Measurements from ENCODE around the gene SMARCD1. TPM values are rescaled to one million over a fixed set of nuclear protein-coding genes. Genes with fewer than 3 reads are reported as not detected.

SMARCD1 gene
- total RNA-seq, 2 donors from 2014 or later: 29.6 to 35.5 TPM

DNA sequence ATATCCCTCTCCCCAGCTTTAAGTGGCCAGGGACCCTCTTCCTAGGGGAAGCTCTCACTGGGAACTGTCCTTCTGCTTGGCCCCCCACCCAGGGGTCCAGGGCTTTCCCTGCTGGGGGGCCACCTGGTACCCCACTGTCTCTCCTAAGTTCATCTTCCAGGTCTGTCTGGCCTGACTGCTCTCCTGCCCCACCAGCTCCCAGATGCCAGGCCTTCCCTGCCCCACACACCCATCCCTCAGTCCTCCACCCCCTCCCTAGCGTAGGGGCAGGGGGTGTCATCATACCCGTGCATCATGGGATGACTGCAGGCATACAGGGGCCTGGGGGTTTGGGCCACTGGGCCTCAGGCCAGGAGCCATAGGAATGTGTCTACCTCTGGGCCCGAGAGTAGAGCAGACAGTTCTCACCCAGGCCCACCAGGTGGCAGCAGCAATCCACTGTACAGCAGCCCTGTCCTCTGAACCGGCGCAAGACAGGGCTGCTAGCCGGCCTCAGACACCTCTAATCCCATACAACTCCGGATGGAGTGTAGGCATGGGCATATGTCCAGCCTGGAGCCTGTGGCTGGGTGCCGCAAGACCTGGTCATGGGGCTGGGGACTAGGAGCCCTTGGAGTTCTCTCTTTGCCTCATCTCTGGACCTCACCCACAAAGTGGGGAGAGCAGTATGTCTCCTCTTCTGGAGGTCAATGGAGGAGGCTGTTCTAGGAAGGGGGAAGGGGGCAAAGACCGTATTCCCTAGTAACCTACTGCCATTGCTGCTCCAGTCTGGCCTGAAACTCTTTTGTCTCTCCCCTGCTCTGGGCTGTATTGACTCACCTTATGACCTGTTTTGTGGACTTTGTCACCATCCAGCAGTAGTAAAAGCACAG lies 10.0 kb upstream of the SMARCD1 start:
- DNase-seq (ENCODE audit: low spot score): peak; percentile 82
- no peak overlapping the region for H3K4me3 ChIP-seq
- peaks cover 0 to 13% of the 10 kb centered on the region in 2 donors for H3K4me1 ChIP-seq
- TF ChIP-seq, protein P1, sequence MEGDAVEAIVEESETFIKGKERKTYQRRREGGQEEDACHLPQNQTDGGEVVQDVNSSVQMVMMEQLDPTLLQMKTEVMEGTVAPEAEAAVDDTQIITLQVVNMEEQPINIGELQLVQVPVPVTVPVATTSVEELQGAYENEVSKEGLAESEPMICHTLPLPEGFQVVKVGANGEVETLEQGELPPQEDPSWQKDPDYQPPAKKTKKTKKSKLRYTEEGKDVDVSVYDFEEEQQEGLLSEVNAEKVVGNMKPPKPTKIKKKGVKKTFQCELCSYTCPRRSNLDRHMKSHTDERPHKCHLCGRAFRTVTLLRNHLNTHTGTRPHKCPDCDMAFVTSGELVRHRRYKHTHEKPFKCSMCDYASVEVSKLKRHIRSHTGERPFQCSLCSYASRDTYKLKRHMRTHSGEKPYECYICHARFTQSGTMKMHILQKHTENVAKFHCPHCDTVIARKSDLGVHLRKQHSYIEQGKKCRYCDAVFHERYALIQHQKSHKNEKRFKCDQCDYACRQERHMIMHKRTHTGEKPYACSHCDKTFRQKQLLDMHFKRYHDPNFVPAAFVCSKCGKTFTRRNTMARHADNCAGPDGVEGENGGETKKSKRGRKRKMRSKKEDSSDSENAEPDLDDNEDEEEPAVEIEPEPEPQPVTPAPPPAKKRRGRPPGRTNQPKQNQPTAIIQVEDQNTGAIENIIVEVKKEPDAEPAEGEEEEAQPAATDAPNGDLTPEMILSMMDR (IDR thresholded peaks at IDR 0.05): peak; percentile 86 to 97
- no peaks in the 10 kb centered on the region for H3K36me3 ChIP-seq
- H3K9me3 ChIP-seq: no peaks in the 10 kb centered on the region
- no peak overlapping the region for H3K27ac ChIP-seq
- H3K27me3 ChIP-seq: no peaks in the 10 kb centered on the region

DNA sequence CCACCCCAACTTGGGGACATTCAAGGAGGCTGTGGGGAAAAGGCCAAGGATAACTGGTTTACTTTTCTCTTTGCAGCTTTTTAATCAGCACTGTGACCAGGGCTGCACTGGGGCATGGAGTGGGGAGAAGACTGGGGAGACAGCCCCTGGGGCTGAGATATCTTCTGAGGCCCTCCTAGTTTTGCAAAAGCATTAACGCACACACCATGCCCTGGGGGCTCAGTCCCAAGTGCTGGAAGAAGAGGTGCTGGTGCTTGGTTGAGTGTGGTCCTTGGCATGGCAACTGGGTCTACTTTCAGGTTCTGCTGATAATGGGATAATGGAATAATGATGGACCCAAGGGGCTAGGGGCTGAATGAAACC lies 9.4 kb upstream of the SMARCD1 start:
- H3K4me3 ChIP-seq: no peak overlapping the region
- no peaks in the 10 kb centered on the region for H3K36me3 ChIP-seq
- peaks cover 0 to 7% of the 10 kb centered on the region in 2 donors for H3K4me1 ChIP-seq
- H3K9me3 ChIP-seq: no peaks in the 10 kb centered on the region
- no peaks in the 10 kb centered on the region for H3K27me3 ChIP-seq
- TF ChIP-seq, protein P1 (IDR thresholded peaks at IDR 0.05): no peak
- no peak overlapping the region for H3K27ac ChIP-seq
- DNase-seq (ENCODE audit: low spot score): no peak

DNA sequence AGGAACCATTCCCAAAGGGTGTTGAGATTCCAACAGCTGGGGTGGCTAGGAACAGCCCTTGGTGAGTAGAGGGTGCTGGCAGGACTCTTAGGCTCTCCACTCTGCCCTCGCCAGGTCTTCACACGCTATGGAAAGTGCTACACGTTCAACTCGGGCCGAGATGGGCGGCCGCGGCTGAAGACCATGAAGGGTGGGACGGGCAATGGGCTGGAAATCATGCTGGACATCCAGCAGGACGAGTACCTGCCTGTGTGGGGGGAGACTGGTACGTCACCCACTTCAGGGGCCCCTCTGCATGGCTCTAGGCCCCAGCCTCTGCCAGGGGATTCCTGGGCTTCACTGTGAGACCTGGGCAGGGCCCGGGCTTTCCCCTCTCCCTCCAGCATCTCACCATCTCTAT lies 8.0 kb upstream of the SMARCD1 start:
- H3K9me3 ChIP-seq: no peaks in the 10 kb centered on the region
- TF ChIP-seq, protein P1 (IDR thresholded peaks at IDR 0.05): no peak
- no peak overlapping the region for H3K4me3 ChIP-seq

DNA sequence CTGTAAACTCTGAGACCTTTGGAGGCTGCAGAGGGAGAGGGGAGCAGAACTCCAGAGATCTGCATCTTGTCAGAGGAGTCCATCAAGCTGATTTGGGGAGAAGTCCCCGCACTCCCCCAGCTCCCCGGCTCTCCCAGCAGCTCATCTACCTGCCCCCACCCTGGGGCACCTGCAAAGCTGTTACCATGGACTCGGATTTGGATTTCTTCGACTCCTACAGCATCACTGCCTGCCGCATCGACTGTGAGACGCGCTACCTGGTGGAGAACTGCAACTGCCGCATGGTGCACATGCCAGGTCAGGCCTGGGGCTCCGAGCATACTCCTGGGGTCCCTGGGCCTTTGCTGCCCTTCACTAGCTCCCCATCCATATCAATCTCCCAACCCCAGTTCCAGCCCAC lies 6.9 kb upstream of the SMARCD1 start:
- Histone ChIP-seq H3K36me3 (no peaks in the 10 kb centered on the region), H3K4me1 (peaks cover 0 to 4% of the 10 kb centered on the region in 2 donors), H3K4me3 (no peak overlapping the region), H3K27ac (no peak overlapping the region), H3K27me3 (no peaks in the 10 kb centered on the region), H3K9me3 (no peaks in the 10 kb centered on the region)
- TF ChIP-seq, protein P1 (IDR thresholded peaks at IDR 0.05): no peak
- no peak for DNase-seq (ENCODE audit: low spot score)

More for the DNA sequence above, 8.0 kb upstream of the SMARCD1 start:
- Histone ChIP-seq H3K27me3 (no peaks in the 10 kb centered on the region), H3K27ac (no peak overlapping the region), H3K36me3 (no peaks in the 10 kb centered on the region), H3K4me1 (peaks cover 0 to 4% of the 10 kb centered on the region in 2 donors)
- DNase-seq (ENCODE audit: low spot score): no peak

DNA sequence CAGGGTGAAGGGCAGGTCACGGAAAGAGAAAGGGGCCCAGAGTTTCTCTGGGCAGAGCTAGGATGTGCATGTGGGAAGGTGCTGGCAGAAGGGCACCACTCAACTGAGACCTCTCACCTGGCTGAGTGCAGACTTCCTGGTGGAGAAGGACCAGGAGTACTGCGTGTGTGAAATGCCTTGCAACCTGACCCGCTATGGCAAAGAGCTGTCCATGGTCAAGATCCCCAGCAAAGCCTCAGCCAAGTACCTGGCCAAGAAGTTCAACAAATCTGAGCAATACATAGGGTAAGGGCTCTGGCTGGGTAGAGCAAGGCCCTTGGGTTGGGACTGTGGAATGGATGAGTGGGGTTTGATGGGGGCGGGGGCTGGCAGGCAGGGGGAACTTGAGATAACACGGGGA lies 5.4 kb upstream of the SMARCD1 start:
- no peak for DNase-seq (ENCODE audit: low spot score)
- TF ChIP-seq, protein P1 (IDR thresholded peaks at IDR 0.05): no peak
- Histone ChIP-seq H3K27ac (no peak overlapping the region), H3K4me1 (peaks cover 0 to 11% of the 10 kb centered on the region in 2 donors), H3K9me3 (no peaks in the 10 kb centered on the region), H3K27me3 (no peaks in the 10 kb centered on the region), H3K36me3 (no peaks in the 10 kb centered on the region), H3K4me3 (no peak overlapping the region)
